T-cell (primary cell): ENCODE results near the gene MYH11. TPM values are rescaled to one million over a fixed set of nuclear protein-coding genes. Genes with fewer than 3 reads are reported as not detected.
A peak's percentile ranks its signal among the peaks of the same experiment; 100 is the strongest.
"Not testable (repeated sequence)": the region's sequence is repeated elsewhere in the genome, so short reads cannot be mapped to it uniquely, and the experiment has no call there.

Experiments used
- ATAC-seq, 4 experiments: fragments of 200-7000 bp in 3 of 4; fragments of 150-1000 bp in 1 of 4; cut with Tn5 transposase; replicated peaks in 1 of 4; 1 replicate in 3 of 4; 2 replicates in 1 of 4; pipeline ENCODE4 v1.10.0; 2021; ENCODE audit warnings: moderate library complexity in 3 of 4, mild to moderate bottlenecking in 2 of 4, moderate number of reproducible peaks in 1 of 4
- CTCF ChIA-PET, 2 donors: fragments of 300-600 bp; sonication (Branson Sonifier 250); formaldehyde crosslinking; loops; one replicate each; lab custom pipeline; 2022; ENCODE audit warnings: antibody characterized with exemption in 2 of 2; lab: Charles Lee
- POLR2A ChIA-PET, 2 donors: fragments of 300-600 bp; sonication (Branson Sonifier 250); formaldehyde crosslinking; loops; one replicate each; lab custom pipeline; 2022; ENCODE audit warnings: antibody characterized with exemption in 2 of 2; lab: Charles Lee
- DNase-seq, 35 experiments: peaks; one replicate each; pipeline versions ENCODE4 v3.0.0 to v3.0.0-alpha.2; 2013 to 2023
- H3K27ac ChIP-seq: one replicate; pipeline ENCODE4 v1.5.1; 2013; ENCODE audit warnings: low read length
- H3K27me3 ChIP-seq, 2 experiments: replicated peaks in 1 of 2; 1 replicate in 1 of 2; 2 replicates in 1 of 2; pipeline versions ENCODE4 v1.6.1 to v1.7.0; 2013; ENCODE audit warnings: low read length in 1 of 2, mixed read lengths in 1 of 2; ENCODE audit not compliant: control insufficient read depth in 2 of 2, insufficient read depth in 2 of 2; ENCODE audit errors: extremely low read depth in 1 of 2
- H3K36me3 ChIP-seq, 2 donors: 1 replicate in 1 of 2; 2 replicates in 1 of 2; pipeline versions ENCODE4 v1.6.1 to v1.7.0; 2013; ENCODE audit warnings: low read length in 1 of 2; ENCODE audit not compliant: control insufficient read depth in 2 of 2, insufficient read depth in 1 of 2; ENCODE audit errors: extremely low read depth in 1 of 2
- H3K4me1 ChIP-seq, 2 experiments: 1 replicate in 1 of 2; 2 replicates in 1 of 2; pipeline versions ENCODE4 v1.6.1 to v1.7.0; 2013; ENCODE audit warnings: low read length in 2 of 2, mixed read lengths in 1 of 2; ENCODE audit not compliant: insufficient read depth in 2 of 2, control insufficient read depth in 1 of 2; ENCODE audit errors: extremely low read depth in 1 of 2
- H3K4me3 ChIP-seq, 2 donors: 1 replicate in 1 of 2; 2 replicates in 1 of 2; pipeline versions ENCODE4 v1.5.1 to v1.7.0; 2013; ENCODE audit warnings: mild to moderate bottlenecking in 2 of 2, low read length in 1 of 2, moderate library complexity in 1 of 2; ENCODE audit not compliant: control insufficient read depth in 1 of 2; ENCODE audit errors: extremely low read depth in 1 of 2
- H3K9me3 ChIP-seq: 2 replicates; pipeline ENCODE4 v1.7.0; 2013
- H3K27ac Mint-ChIP-seq, 2 donors: one replicate each; pipeline ENCODE4 v1.8.0; 2020 to 2021; ENCODE audit warnings: mild to moderate bottlenecking in 2 of 2, mixed read lengths in 2 of 2
- H3K27me3 Mint-ChIP-seq, 2 donors: one replicate each; pipeline ENCODE4 v1.8.0; 2021 to 2022; ENCODE audit warnings: mixed read lengths in 2 of 2
- H3K36me3 Mint-ChIP-seq: one replicate; pipeline ENCODE4 v1.8.0; 2021; ENCODE audit warnings: mixed read lengths
- H3K4me1 Mint-ChIP-seq, 3 donors: one replicate each; pipeline ENCODE4 v1.8.0; 2020 to 2022; ENCODE audit warnings: mixed read lengths in 3 of 3, mild to moderate bottlenecking in 1 of 3
- H3K4me3 Mint-ChIP-seq, 3 donors: one replicate each; pipeline ENCODE4 v1.8.0; 2020 to 2022; ENCODE audit warnings: mild to moderate bottlenecking in 3 of 3, mixed read lengths in 3 of 3, moderate library complexity in 3 of 3
- H3K9me3 Mint-ChIP-seq, 3 donors: one replicate each; pipeline ENCODE4 v1.8.0; 2020 to 2022; ENCODE audit warnings: mixed read lengths in 3 of 3
- WGBS: methylation state at CpG from one replicate; pipeline ENCODE4 v1.1.5; 2013; ENCODE audit warnings: missing lambda C conversion rate; ENCODE audit not compliant: insufficient coverage; 5-methylcytosine and 5-hydroxymethylcytosine counted together
- total RNA-seq, 35 experiments: library from RNA in 6 of 35; stranded (reverse) in 6 of 35; fragments of 120-200 nt in 1 of 35; gene quantifications; one replicate each; pipeline versions ENCODE4 v1.2.1 to v1.2.4 and lab custom pipeline; 2013 to 2026

The MYH11 gene
- total RNA-seq, 5 donors from 2014 or later (not counting 1 experiment from before 2014, with no cell fraction given): 0.56 to 0.93 (median 0.66) TPM; not detected in 2

DNA sequence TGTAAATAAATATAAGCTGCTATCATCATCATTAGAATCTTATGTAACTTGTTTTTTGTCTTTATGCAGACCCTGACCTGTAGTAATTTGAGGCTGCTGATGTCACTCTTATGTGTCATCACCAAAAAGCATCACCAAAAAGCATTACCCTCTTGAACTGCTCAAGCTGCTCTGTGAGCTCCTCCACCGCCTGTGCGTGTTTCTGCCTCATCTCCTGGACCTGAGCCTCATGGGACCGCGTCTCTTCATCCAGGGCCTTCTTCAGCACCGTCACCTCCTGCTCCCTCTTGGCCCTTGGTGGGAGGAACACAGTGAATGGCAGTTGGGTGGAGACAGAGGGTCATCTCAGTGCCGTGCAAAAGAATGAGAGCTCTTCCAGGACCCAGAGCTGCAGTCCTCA, 124.4 kb downstream of the MYH11 start:
- Mint-ChIP-seq H3K9me3 (no peaks in the 10 kb centered on the region), H3K27ac (no peak overlapping the region), H3K36me3 (peaks cover 37% of the 10 kb centered on the region), H3K4me1 (no peaks in the 10 kb centered on the region), H3K27me3 (no peaks in the 10 kb centered on the region), H3K4me3 (no peak overlapping the region)
- CTCF ChIA-PET: no interaction called here
- Histone ChIP-seq H3K9me3 (no peaks in the 10 kb centered on the region), H3K36me3 (peaks cover 0 to 22% of the 10 kb centered on the region in 2 donors), H3K4me1 (no peaks in the 10 kb centered on the region), H3K27me3 (no peaks in the 10 kb centered on the region), H3K4me3 (no peak overlapping the region), H3K27ac (no peak overlapping the region)
- ATAC-seq: no peak
- WGBS: 80% methylated on average over 1 of the region's 6 CpGs
- DNase-seq: no peak
- POLR2A ChIA-PET: no interaction called here

DNA sequence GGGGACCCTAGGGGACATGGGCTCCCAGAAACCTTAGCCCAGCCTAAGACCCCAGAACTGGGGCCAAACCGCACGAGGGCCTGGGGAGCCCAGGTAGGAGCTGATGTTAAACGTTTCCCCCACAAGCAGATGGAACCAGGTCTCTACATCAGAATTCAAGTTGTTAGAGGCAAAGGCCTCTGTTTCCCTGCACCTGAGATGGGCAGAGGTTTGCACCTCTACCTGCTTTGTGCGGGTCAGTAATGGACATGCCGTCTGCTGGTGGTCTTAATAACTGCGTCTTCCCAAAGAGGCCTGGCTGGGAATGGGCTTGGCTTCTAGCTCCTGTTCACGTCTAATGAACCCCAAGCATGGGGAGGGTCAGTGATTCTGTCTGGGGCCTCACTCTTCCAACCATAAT, 127.7 kb downstream of the MYH11 start:
- H3K9me3 ChIP-seq: no peaks in the 10 kb centered on the region
- CTCF ChIA-PET: no interaction called here
- no peaks in the 10 kb centered on the region for H3K27me3 ChIP-seq
- Mint-ChIP-seq H3K27me3 (no peaks in the 10 kb centered on the region), H3K9me3 (no peaks in the 10 kb centered on the region), H3K36me3 (peaks cover 42% of the 10 kb centered on the region), H3K4me3 (no peak overlapping the region), H3K4me1 (no peaks in the 10 kb centered on the region), H3K27ac (no peak overlapping the region)
- H3K4me3 ChIP-seq: no peak overlapping the region
- ATAC-seq (no peak), DNase-seq (no peak)
- POLR2A ChIA-PET: no interaction called here
- WGBS: 97% methylated on average over 6 of the region's 7 CpGs
- H3K4me1 ChIP-seq: no peaks in the 10 kb centered on the region
- peaks cover 12 to 27% of the 10 kb centered on the region in 2 donors for H3K36me3 ChIP-seq
- no peak overlapping the region for H3K27ac ChIP-seq

DNA sequence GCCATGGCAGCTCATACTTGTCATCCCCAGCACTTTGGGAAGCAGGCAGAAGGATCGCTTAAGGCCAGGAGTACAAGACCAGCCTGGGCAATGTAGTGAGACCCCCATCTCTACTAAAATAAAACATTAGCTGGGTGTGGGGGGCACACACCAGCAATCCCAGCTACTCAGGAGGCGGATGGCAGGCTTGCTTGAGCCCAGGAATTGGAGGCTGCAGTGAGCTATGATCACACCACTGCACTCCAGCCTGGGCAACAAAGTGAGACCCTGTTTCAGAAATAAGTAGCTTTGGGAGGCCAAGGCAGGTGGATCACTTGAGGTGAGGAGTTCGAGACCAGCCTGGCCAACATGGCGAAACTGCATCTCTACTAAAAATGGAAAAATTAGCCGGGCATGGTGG, 129.1 kb downstream of the MYH11 start:
- DNase-seq, H3K27ac ChIP-seq, H3K4me1 ChIP-seq, H3K9me3 Mint-ChIP-seq, H3K4me1 Mint-ChIP-seq, H3K27ac Mint-ChIP-seq, POLR2A ChIA-PET, H3K9me3 ChIP-seq, H3K27me3 ChIP-seq, H3K4me3 Mint-ChIP-seq, ATAC-seq, H3K4me3 ChIP-seq, H3K27me3 Mint-ChIP-seq: not testable (repeated sequence)
- 100% methylated on average over 2 of the region's 5 CpGs for WGBS
- H3K36me3 Mint-ChIP-seq: peaks cover 36% of the 10 kb centered on the region
- CTCF ChIA-PET: interaction anchor here in 1 of 2 donors (0.6 kb wide), 2 partner anchors 173 to 228 kb away, joined by 3 to 4 read pairs; no protein-coding TSS in a partner anchor
- H3K36me3 ChIP-seq: peaks cover 14 to 29% of the 10 kb centered on the region in 2 donors

DNA sequence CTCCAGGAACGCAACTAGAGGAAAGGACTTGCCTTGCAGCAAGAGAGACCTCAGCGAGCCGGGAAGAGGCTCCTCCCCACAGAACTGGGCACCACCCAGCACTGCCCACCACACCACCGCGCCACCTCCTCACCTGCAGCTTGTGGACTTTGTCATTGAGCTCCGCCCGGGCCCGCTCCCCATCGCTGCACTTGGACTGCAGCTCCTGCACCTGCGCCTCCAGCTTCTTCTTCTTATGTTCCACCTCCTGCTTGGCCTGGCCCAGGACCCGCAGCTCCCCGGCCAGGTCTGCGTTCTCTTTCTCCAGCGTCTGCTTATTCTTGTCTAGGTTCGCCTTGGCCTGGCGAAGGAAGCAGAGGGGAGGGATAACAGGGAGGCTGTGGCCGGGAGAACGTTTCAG, 130.1 kb downstream of the MYH11 start:
- Mint-ChIP-seq H3K9me3 (no peaks in the 10 kb centered on the region), H3K36me3 (peaks cover 37% of the 10 kb centered on the region), H3K4me3 (no peak overlapping the region), H3K27ac (peak overlapping the region in 1 of 2 donors; percentile 55), H3K4me1 (no peaks in the 10 kb centered on the region), H3K27me3 (no peaks in the 10 kb centered on the region)
- H3K4me1 ChIP-seq: no peaks in the 10 kb centered on the region
- ChIA-PET CTCF (no interaction called here), POLR2A (no interaction called here)
- ATAC-seq: no peak
- DNase-seq: no peak
- no peak overlapping the region for H3K4me3 ChIP-seq
- H3K9me3 ChIP-seq: no peaks in the 10 kb centered on the region
- WGBS: 97% methylated on average over 10 of the region's 18 CpGs
- no peak overlapping the region for H3K27ac ChIP-seq
- H3K36me3 ChIP-seq: peaks cover 14 to 33% of the 10 kb centered on the region in 2 donors
- no peaks in the 10 kb centered on the region for H3K27me3 ChIP-seq

DNA sequence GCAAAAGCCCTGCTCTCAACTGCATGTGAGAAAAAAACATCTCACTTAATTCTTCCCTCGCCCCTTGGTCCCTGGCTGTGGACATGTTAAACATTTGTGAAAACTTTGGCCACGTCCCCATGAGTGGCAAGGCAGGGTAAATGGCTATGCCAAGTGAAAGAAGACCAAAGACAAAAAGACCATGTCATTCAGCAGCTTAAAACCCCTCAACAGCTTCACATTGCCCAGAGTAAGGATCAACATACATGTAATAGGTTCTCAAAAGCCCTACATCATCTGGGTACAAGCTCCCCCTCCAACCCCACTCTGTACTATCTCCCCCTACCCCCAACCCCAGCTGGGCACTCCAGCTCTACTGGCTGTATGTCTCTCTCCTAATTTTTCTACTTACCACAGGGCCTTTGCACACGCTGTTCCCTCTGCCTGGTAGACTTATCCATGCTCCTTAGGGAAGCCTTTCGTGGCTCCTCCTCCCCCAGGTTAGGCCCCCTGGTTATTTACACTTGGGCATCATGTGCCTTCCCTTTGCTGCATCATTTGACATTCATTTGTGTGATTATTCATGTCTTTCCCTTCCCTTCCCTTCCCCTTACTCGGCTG, 131.1 kb downstream of the MYH11 start:
- WGBS: 100% methylated on average over 2 of the region's 5 CpGs
- Histone ChIP-seq H3K4me3 (no peak overlapping the region), H3K27ac (no peak overlapping the region), H3K9me3 (no peaks in the 10 kb centered on the region), H3K4me1 (no peaks in the 10 kb centered on the region), H3K36me3 (peaks cover 16 to 43% of the 10 kb centered on the region in 2 donors), H3K27me3 (no peaks in the 10 kb centered on the region)
- CTCF ChIA-PET: no interaction called here
- ATAC-seq (no peak), DNase-seq (no peak)
- no peaks in the 10 kb centered on the region for H3K27me3 Mint-ChIP-seq
- peaks cover 46% of the 10 kb centered on the region for H3K36me3 Mint-ChIP-seq
- no peaks in the 10 kb centered on the region for H3K9me3 Mint-ChIP-seq
- H3K27ac Mint-ChIP-seq: no peak overlapping the region
- no peaks in the 10 kb centered on the region for H3K4me1 Mint-ChIP-seq
- POLR2A ChIA-PET: no interaction called here
- no peak overlapping the region for H3K4me3 Mint-ChIP-seq

GRCh38 chr16:15723808-15724207, 133.0 kb downstream of the MYH11 start:
- ATAC-seq: no peak
- H3K27ac Mint-ChIP-seq: no peak overlapping the region
- peaks cover 25 to 52% of the 10 kb centered on the region in 2 donors for H3K36me3 ChIP-seq
- H3K4me1 ChIP-seq: no peaks in the 10 kb centered on the region
- no peak for DNase-seq
- POLR2A ChIA-PET: no interaction called here
- peaks cover 55% of the 10 kb centered on the region for H3K36me3 Mint-ChIP-seq
- no peaks in the 10 kb centered on the region for H3K27me3 Mint-ChIP-seq
- H3K4me3 Mint-ChIP-seq: no peak overlapping the region
- WGBS: 88% methylated on average over 5 of the region's 7 CpGs
- no peak overlapping the region for H3K4me3 ChIP-seq
- no peaks in the 10 kb centered on the region for H3K9me3 ChIP-seq
- H3K4me1 Mint-ChIP-seq: no peaks in the 10 kb centered on the region
- CTCF ChIA-PET: interaction anchor here in 1 of 2 donors (0.5 kb wide), 1 partner anchor 260 kb away, joined by 9 read pairs; no protein-coding TSS in a partner anchor
- H3K27ac ChIP-seq: no peak overlapping the region
- no peaks in the 10 kb centered on the region for H3K27me3 ChIP-seq
- H3K9me3 Mint-ChIP-seq: no peaks in the 10 kb centered on the region
